Endothelial cell of umbilical vein (primary cell): ENCODE results near the gene CMTM6.
"Not testable (repeated sequence)": the region's sequence is repeated elsewhere in the genome, so short reads cannot be mapped to it uniquely, and the experiment has no call there.

Experiments
- EZH2 ChIP-seq: IDR thresholded peaks from 2 replicates; pipeline ENCODE4 v1.6.1; 2012; ENCODE audit warnings: borderline replicate concordance, low read depth, mild to moderate bottlenecking, moderate library complexity, low read length, inconsistent platforms; ENCODE audit not compliant: severe bottlenecking
- FOS ChIP-seq: IDR thresholded peaks from 2 replicates; pipeline ENCODE4 v1.6.1; 2011; ENCODE audit warnings: mild to moderate bottlenecking, low read length, moderate library complexity, borderline replicate concordance; ENCODE audit not compliant: insufficient read depth
- POLR2A ChIP-seq: IDR thresholded peaks from 2 replicates; pipeline ENCODE4 v1.6.1; 2012; ENCODE audit warnings: low read depth, mild to moderate bottlenecking, control low read depth, low read length
- POLR2AphosphoS5 ChIP-seq: IDR thresholded peaks from 2 replicates; pipeline ENCODE4 v1.6.1; 2012; ENCODE audit warnings: low read depth, mild to moderate bottlenecking, control low read depth, low read length, moderate library complexity; ENCODE audit not compliant: insufficient read depth
- TF ChIP-seq, protein P1 (sequence below): IDR thresholded peaks from 2 replicates; pipeline ENCODE4 v1.6.1; 2011; ENCODE audit not compliant: insufficient read depth, insufficient read length
- TF ChIP-seq, protein P2 (sequence below), 2 donors: IDR thresholded peaks; 1 replicate in 1 of 2; 2 replicates in 1 of 2; pipeline ENCODE4 v1.5.1; 2011; ENCODE audit warnings: low read length in 2 of 2, mild to moderate bottlenecking in 2 of 2, moderate library complexity in 2 of 2, control low read depth in 1 of 2, inconsistent platforms in 1 of 2, low read depth in 1 of 2; ENCODE audit not compliant: insufficient read depth in 1 of 2; ENCODE audit errors: extremely low read depth in 1 of 2

DNA sequence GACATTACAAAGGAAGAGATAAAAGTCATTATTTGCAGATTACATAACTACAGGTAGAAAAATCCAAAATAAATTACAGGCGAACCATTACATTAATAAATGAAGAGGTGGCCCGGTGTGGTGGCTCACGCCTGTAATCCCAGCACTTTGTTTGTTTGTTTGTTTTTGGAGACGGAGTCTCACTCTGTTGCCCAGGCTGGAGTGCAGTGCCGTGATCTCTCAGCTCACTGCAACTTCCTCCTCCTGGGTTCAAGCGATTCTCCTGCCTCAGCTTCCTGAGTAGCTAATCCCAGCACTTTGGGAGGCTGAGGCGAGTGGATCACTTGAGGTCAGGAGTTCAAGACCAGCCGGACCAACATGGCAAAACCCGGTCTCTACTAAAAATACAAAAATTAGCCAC is 14.1 kb upstream of the CMTM6 start:
- not testable (repeated sequence) for TF ChIP-seq POLR2AphosphoS5, FOS, POLR2A, EZH2
- TF ChIP-seq, protein P1, sequence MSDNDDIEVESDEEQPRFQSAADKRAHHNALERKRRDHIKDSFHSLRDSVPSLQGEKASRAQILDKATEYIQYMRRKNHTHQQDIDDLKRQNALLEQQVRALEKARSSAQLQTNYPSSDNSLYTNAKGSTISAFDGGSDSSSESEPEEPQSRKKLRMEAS: not testable (repeated sequence)
- TF ChIP-seq, protein P2, sequence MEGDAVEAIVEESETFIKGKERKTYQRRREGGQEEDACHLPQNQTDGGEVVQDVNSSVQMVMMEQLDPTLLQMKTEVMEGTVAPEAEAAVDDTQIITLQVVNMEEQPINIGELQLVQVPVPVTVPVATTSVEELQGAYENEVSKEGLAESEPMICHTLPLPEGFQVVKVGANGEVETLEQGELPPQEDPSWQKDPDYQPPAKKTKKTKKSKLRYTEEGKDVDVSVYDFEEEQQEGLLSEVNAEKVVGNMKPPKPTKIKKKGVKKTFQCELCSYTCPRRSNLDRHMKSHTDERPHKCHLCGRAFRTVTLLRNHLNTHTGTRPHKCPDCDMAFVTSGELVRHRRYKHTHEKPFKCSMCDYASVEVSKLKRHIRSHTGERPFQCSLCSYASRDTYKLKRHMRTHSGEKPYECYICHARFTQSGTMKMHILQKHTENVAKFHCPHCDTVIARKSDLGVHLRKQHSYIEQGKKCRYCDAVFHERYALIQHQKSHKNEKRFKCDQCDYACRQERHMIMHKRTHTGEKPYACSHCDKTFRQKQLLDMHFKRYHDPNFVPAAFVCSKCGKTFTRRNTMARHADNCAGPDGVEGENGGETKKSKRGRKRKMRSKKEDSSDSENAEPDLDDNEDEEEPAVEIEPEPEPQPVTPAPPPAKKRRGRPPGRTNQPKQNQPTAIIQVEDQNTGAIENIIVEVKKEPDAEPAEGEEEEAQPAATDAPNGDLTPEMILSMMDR (IDR thresholded peaks at IDR 0.05; ENCODE audit: extremely low read depth in 1 of 2, insufficient read depth in 1 of 2, low read depth in 1 of 2, low read length in 2 of 2): not testable (repeated sequence)
